Activated CD4-positive, alpha-beta T cell treated with anti-CD3 and anti-CD28 coated beads, Interleukin-2, amount 50 U/mL, for 4 hours (primary cell): Measurements from ENCODE around the gene NAPA.
"Not testable (repeated sequence)": the region's sequence is repeated elsewhere in the genome, so short reads cannot be mapped to it uniquely, and the experiment has no call there.

ENCODE experiments used
- DNase-seq, 2 experiments: peaks; one replicate each; pipeline ENCODE4 v3.0.0-alpha.2; 2020

The NAPA gene

GRCh38 chr19:47499371-47499770, 15.5 kb downstream of the NAPA start:
- no peak for DNase-seq

DNA sequence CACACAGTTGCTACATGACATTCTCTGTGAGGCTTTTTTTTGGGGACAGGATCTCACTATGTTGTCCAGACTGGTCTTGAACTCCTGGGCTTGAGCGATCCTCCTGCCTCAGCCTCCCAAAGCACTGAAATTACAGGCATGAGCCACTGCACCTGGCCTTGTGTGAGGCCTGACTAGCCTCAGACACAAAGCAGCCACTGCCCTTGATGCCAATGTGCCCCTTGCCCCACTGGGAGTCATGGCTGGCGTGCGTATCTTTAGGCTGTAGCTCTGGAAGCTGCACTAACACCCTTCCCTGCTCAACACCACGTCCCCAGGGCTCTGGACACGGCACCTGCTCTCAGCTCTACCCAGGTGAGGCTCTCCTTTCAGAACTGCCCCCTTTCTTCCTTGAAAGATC, 16.3 kb downstream of the NAPA start:
- no peak for DNase-seq

GRCh38 chr19:47497821-47498520, 16.9 kb downstream of the NAPA start:
- DNase-seq = no peak

DNA sequence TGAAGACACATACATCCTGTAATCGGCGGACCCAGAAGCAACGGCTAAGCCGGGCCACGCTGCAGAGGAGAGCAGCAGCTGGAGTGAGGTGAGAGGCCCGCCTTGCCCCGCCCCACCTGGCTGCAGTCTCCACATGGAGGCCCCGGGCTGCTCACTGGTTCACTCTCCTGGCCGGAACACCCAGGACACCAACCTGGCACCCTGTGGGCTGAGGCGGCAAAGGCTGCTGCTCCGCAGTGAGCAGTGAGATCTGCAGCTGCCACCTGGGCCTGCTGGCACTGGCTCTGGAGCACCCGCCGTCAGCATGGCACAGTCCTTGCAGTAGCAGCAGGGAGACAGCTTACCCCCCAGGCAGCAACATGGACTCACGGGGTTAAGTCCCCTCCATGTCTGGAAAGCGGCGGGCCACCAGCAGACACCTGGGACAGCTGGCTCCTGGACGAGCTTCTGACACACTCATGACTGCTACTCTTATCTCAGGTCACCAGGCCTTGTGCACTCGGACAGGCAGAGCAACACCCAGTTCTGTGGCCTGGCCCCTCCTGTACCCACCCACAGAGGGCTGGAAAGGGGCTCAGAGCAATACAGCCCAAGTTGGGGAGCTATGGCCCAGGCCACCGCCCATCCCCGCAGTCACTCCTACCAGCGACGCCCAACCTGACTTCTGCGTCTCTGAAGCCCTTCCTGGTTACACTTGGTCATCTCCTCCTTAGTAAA, 17.7 kb downstream of the NAPA start:
- DNase-seq = no peak

DNA sequence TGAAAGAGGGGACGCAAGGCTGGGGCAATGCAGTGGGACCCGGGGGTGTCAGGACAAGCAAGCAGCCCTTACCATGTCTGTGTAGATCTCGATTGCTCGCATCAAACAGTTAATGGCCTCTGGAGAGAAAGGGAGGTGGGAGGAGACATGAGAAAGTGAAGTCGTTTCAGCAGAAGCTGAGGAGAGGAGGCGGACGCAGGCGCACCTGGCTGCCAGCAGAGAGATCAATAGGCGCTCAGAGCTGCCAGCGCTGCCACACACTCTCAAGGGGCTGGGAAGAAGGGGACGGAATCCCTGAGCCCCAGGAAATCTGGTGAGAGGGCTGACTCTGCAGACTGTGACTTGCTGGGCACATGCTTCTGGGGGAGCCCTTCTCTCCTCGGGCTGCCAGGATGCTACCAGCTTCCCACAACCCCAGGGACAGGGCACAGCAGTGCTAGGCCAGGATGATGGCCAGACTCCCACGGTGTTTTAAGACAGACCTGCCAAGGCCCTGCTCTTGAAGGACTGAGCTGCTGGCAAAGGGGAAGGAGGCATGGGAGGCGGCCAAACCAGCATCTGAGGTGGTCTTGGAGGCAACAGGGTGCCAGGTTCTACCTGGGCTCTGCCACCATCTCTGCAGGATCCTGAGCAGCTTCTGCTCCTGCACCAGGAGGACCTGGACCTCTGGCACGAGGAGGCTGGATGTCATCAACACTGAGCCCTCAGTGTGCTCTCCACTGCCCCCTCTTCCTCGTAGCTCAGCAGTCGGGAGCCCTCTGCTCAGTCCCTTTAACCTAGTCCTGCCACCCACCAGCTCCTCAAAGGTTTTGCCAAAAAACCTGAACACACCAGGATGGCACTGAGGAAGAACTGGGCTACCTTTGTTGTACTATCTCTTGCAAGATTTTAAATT, 19.1 kb downstream of the NAPA start:
- DNase-seq = no peak

- no peak for DNase-seq
These were observed 20.1 kb downstream of the NAPA start for GRCh38 chr19:47494729-47495128.

- no peak for DNase-seq
These were observed 20.7 kb downstream of the NAPA start for GRCh38 chr19:47494211-47494547.

- no peak for DNase-seq
These were observed 21.3 kb downstream of the NAPA start for GRCh38 chr19:47493378-47494210.

- no peak for DNase-seq
These were observed 22.1 kb downstream of the NAPA start for GRCh38 chr19:47492571-47493377.

DNA sequence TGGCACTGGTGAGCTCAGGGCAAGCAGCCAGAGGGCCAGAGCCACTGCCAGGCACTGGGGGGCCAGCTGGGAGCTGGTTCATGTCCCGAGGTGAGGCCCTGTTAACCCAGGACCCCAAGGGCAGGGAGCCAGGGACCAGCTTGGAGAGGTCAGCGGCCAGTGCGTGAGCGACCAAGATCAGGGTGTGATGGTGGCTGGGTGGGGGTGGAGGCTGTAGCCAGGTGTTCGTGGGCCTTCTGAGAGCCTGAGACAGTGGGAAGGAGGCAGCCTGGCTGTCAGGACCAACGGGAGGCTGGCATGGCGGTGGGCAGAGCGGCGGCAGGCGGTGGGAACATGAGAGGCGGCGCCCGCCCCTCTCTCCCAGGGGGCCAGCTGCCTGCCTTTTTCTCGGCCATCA, 22.7 kb downstream of the NAPA start:
- no peak for DNase-seq

DNA sequence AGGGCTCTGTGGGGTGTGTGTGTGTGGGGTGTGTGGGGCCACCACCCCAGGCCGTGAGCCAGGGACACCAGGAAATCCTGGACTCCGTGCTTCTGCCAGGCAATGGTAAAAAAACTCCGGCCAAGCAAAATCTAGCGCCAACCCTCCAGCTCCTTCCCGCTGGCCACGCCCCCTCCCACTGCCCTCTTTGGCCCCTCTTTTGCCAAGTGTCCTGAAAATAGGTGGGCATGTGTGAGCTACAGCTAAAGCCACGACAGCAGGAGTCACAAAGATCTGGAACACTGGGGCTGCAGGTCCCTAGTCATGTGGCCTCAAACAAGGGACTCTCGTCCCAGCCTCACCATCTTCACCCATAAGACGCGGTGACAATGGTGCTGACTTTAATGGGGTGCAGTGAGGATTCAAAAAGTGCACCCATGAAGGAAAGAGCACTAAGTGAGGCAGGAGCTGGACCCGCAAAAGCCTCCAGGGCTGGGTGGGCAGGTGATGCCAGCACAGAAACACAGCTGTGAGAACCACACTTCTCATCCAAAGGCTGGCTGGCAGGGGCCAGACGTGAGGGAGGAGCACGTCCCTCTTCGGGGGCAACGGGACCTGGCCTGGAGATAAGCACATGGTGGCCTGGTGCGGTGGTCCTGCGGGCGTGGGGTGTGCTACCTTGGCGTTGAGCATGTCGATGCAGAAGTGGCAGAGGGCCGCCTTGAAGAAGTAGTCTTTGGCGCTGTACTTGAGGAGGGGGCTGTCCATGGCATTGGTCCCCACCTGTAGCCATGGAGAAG, 23.3 kb downstream of the NAPA start:
- no peak for DNase-seq

DNA sequence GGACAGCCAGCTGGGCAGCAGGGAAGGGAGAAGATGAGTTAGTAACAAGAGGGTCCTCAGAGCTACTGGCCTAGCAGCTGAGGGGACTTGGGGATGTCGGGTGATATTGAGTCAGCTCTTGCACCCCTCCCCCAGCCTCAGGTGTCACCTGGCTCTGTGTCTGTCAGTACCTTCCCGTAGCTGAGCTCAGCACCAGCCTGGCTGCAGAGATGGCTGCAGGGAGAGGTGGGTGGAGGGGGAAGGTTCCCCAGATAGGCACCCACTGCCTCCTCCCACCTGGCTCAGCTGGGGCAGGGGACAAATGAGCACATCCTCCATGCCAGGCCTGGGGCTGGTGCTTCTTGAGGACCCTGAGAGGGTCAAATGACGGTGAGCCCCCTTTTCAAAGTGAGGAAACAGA, 24.0 kb downstream of the NAPA start:
- DNase-seq = no peak

DNA sequence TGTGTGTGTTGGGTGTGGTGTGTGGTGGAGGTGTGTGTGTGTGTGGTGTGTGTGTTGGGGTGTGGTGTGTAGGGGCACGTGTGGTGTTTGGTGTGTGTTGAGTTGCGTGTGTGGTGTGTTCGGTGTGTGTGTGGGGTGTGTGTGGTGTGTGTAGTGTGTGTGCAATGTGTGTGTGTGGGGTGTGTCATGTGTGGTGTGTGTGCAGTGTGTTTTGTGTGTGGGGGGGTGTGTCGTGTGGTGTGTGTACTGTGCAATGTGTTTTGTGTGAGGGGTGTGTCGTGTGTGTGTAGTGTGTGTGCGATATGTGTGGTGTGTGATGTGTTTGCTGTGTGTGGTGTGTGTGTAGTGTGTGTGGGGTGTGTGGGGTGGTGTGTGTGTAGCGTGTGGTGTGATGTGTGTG, 24.8 kb downstream of the NAPA start:
- DNase-seq = no peak

DNA sequence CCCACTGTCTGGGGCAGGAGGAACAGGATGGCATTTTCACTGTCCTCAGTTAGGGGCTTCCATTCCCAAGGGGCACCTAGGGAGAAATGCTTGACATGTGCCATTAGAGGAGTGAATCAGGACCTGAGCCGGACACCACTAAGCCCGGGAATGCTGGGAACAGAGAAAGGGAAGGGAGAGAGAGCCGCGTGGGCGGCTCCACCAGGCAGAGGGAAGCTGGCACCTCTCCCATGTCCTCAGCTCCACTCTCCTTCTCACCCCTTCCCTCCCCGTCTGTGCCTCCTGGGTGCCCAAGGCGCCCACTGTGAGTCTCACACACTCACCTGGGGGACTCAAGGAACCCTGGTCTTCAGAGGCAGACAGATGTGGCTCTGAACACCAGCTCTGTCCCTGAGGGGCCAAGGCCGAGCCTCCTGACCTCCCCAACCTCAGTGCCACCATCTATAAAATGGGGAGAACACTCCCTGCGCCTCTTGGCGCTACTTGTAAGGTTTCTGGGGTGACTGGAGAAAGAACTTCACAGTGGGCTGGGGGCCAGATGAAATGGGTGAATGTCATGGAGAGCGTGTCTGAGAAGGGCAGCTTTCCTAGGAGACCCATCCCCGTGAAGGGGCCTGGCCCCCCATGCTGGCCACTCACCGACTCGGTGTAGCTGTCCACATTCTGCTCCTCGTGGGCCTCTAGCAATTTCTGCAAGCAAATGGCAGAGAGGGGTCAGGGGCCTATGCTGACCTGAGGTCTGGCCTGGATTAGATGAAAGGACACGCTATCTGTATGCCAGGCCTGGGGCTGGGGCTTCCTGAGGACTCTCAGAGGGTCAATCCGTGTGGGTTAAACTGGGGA, 25.6 kb downstream of the NAPA start:
- no peak for DNase-seq

GRCh38 chr19:47487551-47488515, 27.0 kb downstream of the NAPA start:
- DNase-seq = no peak

GRCh38 chr19:47486900-47487299, 28.0 kb downstream of the NAPA start:
- DNase-seq = no peak

DNA sequence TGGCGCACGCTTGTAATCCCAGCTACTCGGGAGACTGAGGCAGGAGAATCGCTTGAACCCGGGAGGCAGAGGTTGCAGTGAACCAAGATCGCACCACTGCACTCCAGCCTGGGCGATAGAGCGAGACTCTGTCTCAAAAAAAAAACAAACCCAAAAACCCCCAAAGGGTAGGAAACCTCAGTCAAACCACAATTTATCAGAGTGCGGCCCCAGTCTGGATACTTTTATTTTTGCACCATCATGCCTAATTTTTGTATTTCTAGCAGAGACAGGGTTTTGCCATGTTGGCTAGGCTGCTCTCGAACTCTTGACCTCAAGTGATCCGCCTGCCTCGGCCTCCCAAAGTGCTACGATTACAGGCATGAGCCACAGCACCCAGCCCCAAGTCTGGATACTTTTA, 28.6 kb downstream of the NAPA start:
- DNase-seq = not testable (repeated sequence)

DNA sequence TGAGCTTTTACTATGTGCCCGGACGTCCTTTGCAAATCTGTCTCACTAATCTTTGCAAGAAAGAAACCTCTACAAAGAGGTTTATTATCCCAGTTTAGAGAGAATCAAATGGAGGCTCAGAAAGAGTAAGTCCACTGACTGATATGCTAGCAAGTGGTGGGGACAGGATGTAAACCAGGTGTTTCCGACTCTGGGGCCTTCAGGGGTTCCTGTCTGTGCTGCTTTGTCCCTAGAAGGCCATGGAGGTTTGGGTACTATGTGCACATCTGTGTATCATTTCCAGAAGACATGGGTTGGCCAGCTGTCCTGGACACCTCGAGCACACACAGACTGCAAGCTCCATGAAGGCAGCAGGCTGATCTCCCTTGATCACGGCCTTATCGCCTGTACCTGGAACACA, 29.7 kb downstream of the NAPA start:
- no peak for DNase-seq
